HFFc6 (cell line): ENCODE measurements around the gene MCF2L. TPM values are rescaled to one million over a fixed set of nuclear protein-coding genes. Genes with fewer than 3 reads are reported as not detected.
"Not testable (repeated sequence)": the region's sequence is repeated elsewhere in the genome, so short reads cannot be mapped to it uniquely, and the experiment has no call there.

Experiments used
- DNase-seq: peaks from one replicate; pipeline ENCODE4 v3.0.0-alpha.2; 2018
- H3K27ac Mint-ChIP-seq: 2 replicates; pipeline ENCODE4 v1.8.0; 2020; ENCODE audit warnings: mild to moderate bottlenecking, mixed read lengths
- H3K27me3 Mint-ChIP-seq: 2 replicates; pipeline ENCODE4 v1.8.0; 2021; ENCODE audit warnings: mild to moderate bottlenecking, moderate library complexity, mixed read lengths; ENCODE audit not compliant: insufficient read depth
- H3K36me3 Mint-ChIP-seq: 2 replicates; pipeline ENCODE4 v1.8.0; 2021; ENCODE audit warnings: low read depth, mixed read lengths
- H3K4me1 Mint-ChIP-seq: 2 replicates; pipeline ENCODE4 v1.8.0; 2020; ENCODE audit warnings: low read depth, mixed read lengths
- H3K4me3 Mint-ChIP-seq: 2 replicates; pipeline ENCODE4 v1.8.0; 2020; ENCODE audit warnings: mild to moderate bottlenecking, moderate library complexity, mixed read lengths
- H3K9me3 Mint-ChIP-seq: 2 replicates; pipeline ENCODE4 v1.8.0; 2020; ENCODE audit warnings: mild to moderate bottlenecking, mixed read lengths
- CTCF ChIP-seq: fragments of 200-600 bp; sonication (generic); IDR thresholded peaks from 2 replicates; pipeline ENCODE4 v1.5.0; 2021; ENCODE audit warnings: antibody characterized with exemption, mild to moderate bottlenecking
- total RNA-seq, 6 experiments: library from RNA; stranded (reverse); fragmentation: NEBNext Ultra II Directional; extraction: Animal tissue kit (Norgen Biotek cat#: 25700); gene quantifications; 2 replicates in 1 of 6; 3 replicates in 5 of 6; pipeline ENCODE4 v1.2.3, GENCODE V29; 2021

Gene MCF2L
- total RNA-seq, 6 experiments from 2014 or later: not detected

GRCh38 chr13:113096745-113097305 is 127.8 kb downstream of the MCF2L start:
- Mint-ChIP-seq H3K27me3 (peaks cover 33% of the 10 kb centered on the region), H3K9me3 (no peaks in the 10 kb centered on the region), H3K27ac (no peak overlapping the region)

GRCh38 chr13:113097651-113098050 is 128.6 kb downstream of the MCF2L start:
- TF ChIP-seq CTCF: 0 out of 2 replicates have a peak, but pooled peaks have one; percentile 22
- no peaks in the 10 kb centered on the region for H3K9me3 Mint-ChIP-seq
- H3K27me3 Mint-ChIP-seq: peaks cover 33% of the 10 kb centered on the region
- H3K4me3 Mint-ChIP-seq: peak overlapping the region; percentile 69
- H3K27ac Mint-ChIP-seq: no peak overlapping the region
- no peaks in the 10 kb centered on the region for H3K36me3 Mint-ChIP-seq
- DNase-seq: no peak
- peaks cover 25% of the 10 kb centered on the region for H3K4me1 Mint-ChIP-seq

More at GRCh38 chr13:113096745-113097305, 127.8 kb downstream of the MCF2L start:
- H3K4me1 Mint-ChIP-seq: peaks cover 23% of the 10 kb centered on the region
- H3K36me3 Mint-ChIP-seq: no peaks in the 10 kb centered on the region
- no peak for TF ChIP-seq CTCF
- no peak for DNase-seq
- no peak overlapping the region for H3K4me3 Mint-ChIP-seq

- peak; percentile 55 for DNase-seq
- Mint-ChIP-seq H3K27ac (0 out of 2 replicates have a peak overlapping the region, but pooled peaks have one; percentile 13), H3K9me3 (no peaks in the 10 kb centered on the region), H3K36me3 (no peaks in the 10 kb centered on the region), H3K4me3 (peak overlapping the region; percentile 69), H3K4me1 (peaks cover 25% of the 10 kb centered on the region), H3K27me3 (peaks cover 32% of the 10 kb centered on the region)
- TF ChIP-seq CTCF: no peak
These were observed 129.2 kb downstream of the MCF2L start for GRCh38 chr13:113098162-113098732.

GRCh38 chr13:113099142-113099541 is 130.1 kb downstream of the MCF2L start:
- Mint-ChIP-seq H3K36me3 (no peaks in the 10 kb centered on the region), H3K27ac (no peak overlapping the region), H3K4me3 (no peak overlapping the region; the same call in 1 of the 2 replicates), H3K27me3 (peaks cover 28% of the 10 kb centered on the region), H3K9me3 (no peaks in the 10 kb centered on the region), H3K4me1 (peaks cover 25% of the 10 kb centered on the region)
- TF ChIP-seq CTCF: no peak
- no peak for DNase-seq

GRCh38 chr13:113102302-113102701 is 133.3 kb downstream of the MCF2L start:
- DNase-seq, H3K36me3 Mint-ChIP-seq, H3K4me3 Mint-ChIP-seq, H3K9me3 Mint-ChIP-seq, H3K27ac Mint-ChIP-seq: not testable (repeated sequence)
- Mint-ChIP-seq H3K27me3 (peaks cover 25% of the 10 kb centered on the region), H3K4me1 (peaks cover 31% of the 10 kb centered on the region)

GRCh38 chr13:113102727-113103126 is 133.7 kb downstream of the MCF2L start:
- H3K27ac Mint-ChIP-seq: no peak overlapping the region
- peaks cover 30% of the 10 kb centered on the region for H3K4me1 Mint-ChIP-seq
- H3K27me3 Mint-ChIP-seq: peaks cover 25% of the 10 kb centered on the region
- no peaks in the 10 kb centered on the region for H3K36me3 Mint-ChIP-seq
- DNase-seq: no peak
- H3K4me3 Mint-ChIP-seq: no peak overlapping the region
- TF ChIP-seq CTCF: no peak
- H3K9me3 Mint-ChIP-seq: no peaks in the 10 kb centered on the region
